Ascending aorta (tissue), 2 donors: ENCODE measurements around the gene AMDHD2. TPM values are rescaled to one million over a fixed set of nuclear protein-coding genes. Genes with fewer than 3 reads are reported as not detected.

Experiments
- DNase-seq, 2 donors: peaks; one replicate each; pipeline ENCODE4 v3.0.0-alpha.2; 2019; ENCODE audit warnings: low spot score in 2 of 2
- H3K27ac ChIP-seq, 2 donors: fragments of 200-600 bp; sonication (generic); one replicate each; pipeline ENCODE4 v1.5.1; 2016 to 2017; ENCODE audit warnings: mild to moderate bottlenecking in 1 of 2
- H3K27me3 ChIP-seq: fragments of 200-600 bp; sonication (generic); one replicate; pipeline ENCODE4 v1.5.1; 2017
- H3K36me3 ChIP-seq, 2 donors: fragments of 200-600 bp; sonication (generic); one replicate each; pipeline ENCODE4 v1.5.1; 2016
- H3K4me1 ChIP-seq, 2 donors: fragments of 200-600 bp; sonication (generic); one replicate each; pipeline ENCODE4 v1.5.1; 2016 to 2017; ENCODE audit warnings: mild to moderate bottlenecking in 1 of 2
- H3K4me3 ChIP-seq, 2 donors: fragments of 200-600 bp; sonication (generic); one replicate each; pipeline ENCODE4 v1.5.1; 2016 to 2017; ENCODE audit warnings: mild to moderate bottlenecking in 1 of 2
- H3K9me3 ChIP-seq, 2 donors: fragments of 200-600 bp; sonication (generic); one replicate each; pipeline ENCODE4 v1.5.1; 2016
- CTCF ChIP-seq, 3 experiments: fragments of 200-600 bp in 2 of 3; fragments of 450-650 bp in 1 of 3; sonication (generic) in 2 of 3; IDR thresholded peaks; one replicate each; pipeline ENCODE4 v1.5.1; 2016 to 2019; ENCODE audit warnings: antibody characterized with exemption in 3 of 3, mild to moderate bottlenecking in 1 of 3, moderate library complexity in 1 of 3
- intact Hi-C: fragments of 100-400 bp; cut with DNase I; formaldehyde crosslinking; loops from one replicate; pipeline ENCODE4 v1.15.1; 2023
- total RNA-seq: library from RNA; depleted of rRNA; stranded (reverse); fragments of >200 nt; gene quantifications from one replicate; pipeline ENCODE4 v1.1.0, GENCODE V29; 2016

Gene AMDHD2
- total RNA-seq, 1 donor from 2014 or later, result 16.1 TPM

GRCh38 chr16:2489581-2489980 lies 30.6 kb upstream of the AMDHD2 start:
- DNase-seq, result no peak
- Histone ChIP-seq H3K27me3 (no peaks in the 10 kb centered on the region), H3K4me1 (no peaks in the 10 kb centered on the region), H3K27ac (no peak overlapping the region), H3K9me3 (no peaks in the 10 kb centered on the region), H3K36me3 (no peaks in the 10 kb centered on the region), H3K4me3 (no peak overlapping the region)
- intact Hi-C loops, result no loop called here
- no peak for TF ChIP-seq CTCF (IDR thresholded peaks at IDR 0.05)

GRCh38 chr16:2490190-2491105 lies 29.7 kb upstream of the AMDHD2 start:
- no peaks in the 10 kb centered on the region for H3K27me3 ChIP-seq
- H3K9me3 ChIP-seq, result no peaks in the 10 kb centered on the region
- no peak for DNase-seq
- intact Hi-C loops, result no loop called here
- no peak for TF ChIP-seq CTCF (IDR thresholded peaks at IDR 0.05)
- H3K4me3 ChIP-seq, result no peak overlapping the region
- H3K4me1 ChIP-seq, result no peaks in the 10 kb centered on the region
- H3K27ac ChIP-seq, result no peak overlapping the region
- H3K36me3 ChIP-seq, result no peaks in the 10 kb centered on the region

- DNase-seq, result no peak
- Histone ChIP-seq H3K36me3 (no peaks in the 10 kb centered on the region), H3K4me3 (no peak overlapping the region), H3K27ac (no peak overlapping the region), H3K4me1 (peaks cover 0 to 4% of the 10 kb centered on the region in 2 donors), H3K9me3 (no peaks in the 10 kb centered on the region), H3K27me3 (no peaks in the 10 kb centered on the region)
- intact Hi-C loops, result no loop called here
- no peak for TF ChIP-seq CTCF (IDR thresholded peaks at IDR 0.05)
Measured at GRCh38 chr16:2492292-2492691, 27.9 kb upstream of the AMDHD2 start.

- Histone ChIP-seq H3K27me3 (no peaks in the 10 kb centered on the region), H3K27ac (no peak overlapping the region), H3K9me3 (no peaks in the 10 kb centered on the region), H3K4me3 (no peak overlapping the region), H3K4me1 (peaks cover 7 to 17% of the 10 kb centered on the region in 2 donors), H3K36me3 (no peaks in the 10 kb centered on the region)
- TF ChIP-seq CTCF (IDR thresholded peaks at IDR 0.05), result no peak
- intact Hi-C loops, result no loop called here
- DNase-seq, result no peak
Measured at GRCh38 chr16:2493605-2494004, 26.6 kb upstream of the AMDHD2 start.

- intact Hi-C loops, result no loop called here
Measured at GRCh38 chr16:2494616-2495015, 25.6 kb upstream of the AMDHD2 start.

More at GRCh38 chr16:2494616-2495015, 25.6 kb upstream of the AMDHD2 start:
- Histone ChIP-seq H3K9me3 (no peaks in the 10 kb centered on the region), H3K4me1 (peaks cover 12 to 23% of the 10 kb centered on the region in 2 donors), H3K4me3 (no peak overlapping the region), H3K27me3 (no peaks in the 10 kb centered on the region), H3K36me3 (no peaks in the 10 kb centered on the region), H3K27ac (no peak overlapping the region)
- no peak for TF ChIP-seq CTCF (IDR thresholded peaks at IDR 0.05)
- DNase-seq, result no peak
